NK-92 (cell line): Measurements from ENCODE around the gene YPEL4.

Experiments used
- DNase-seq: peaks from one replicate; lab custom pipeline; 2025; ENCODE audit not compliant: unreplicated experiment; lab: John Stamatoyannopoulos, UW

Gene YPEL4

DNA sequence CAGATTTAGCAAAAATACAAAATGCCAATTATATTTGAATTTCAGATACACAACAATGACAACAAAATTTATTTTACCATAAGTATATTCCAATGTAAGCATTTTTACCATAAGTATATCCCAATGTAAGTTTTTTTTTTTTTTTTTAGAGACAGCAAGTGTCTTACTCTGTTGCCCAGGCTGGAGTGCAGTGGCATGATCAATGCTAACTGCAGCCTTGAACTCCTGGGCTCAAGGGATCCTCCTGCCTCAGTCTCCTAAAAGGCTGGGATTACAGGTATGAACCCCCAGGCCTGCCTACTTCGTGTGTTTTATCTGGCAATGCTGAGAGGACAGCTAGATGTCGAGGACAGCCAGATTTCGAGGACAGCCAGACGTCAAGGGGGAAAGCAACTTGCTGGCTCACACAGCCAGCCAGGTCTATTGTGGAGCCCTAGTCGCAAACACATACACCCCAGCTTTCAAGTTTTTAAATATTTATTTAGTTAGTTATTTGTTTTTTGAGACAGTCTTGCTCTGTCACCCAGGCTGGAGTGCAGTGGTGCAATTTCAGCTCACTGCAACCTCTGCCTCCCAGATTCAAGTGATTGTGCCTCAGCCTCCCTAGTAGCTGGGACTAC is 53.3 kb downstream of the YPEL4 start:
- DNase-seq, result no peak
